22Rv1 (cell line): ENCODE measurements around the gene AANAT.

Experiments
- CTCF ChIP-seq: fragments of 450-650 bp; IDR thresholded peaks from 2 replicates; pipeline ENCODE4 v1.5.1; 2017; ENCODE audit warnings: mild to moderate bottlenecking
- ZFX ChIP-seq: fragments of 450-650 bp; IDR thresholded peaks from 2 replicates; pipeline ENCODE4 v1.6.1; 2017; ENCODE audit warnings: antibody characterized with exemption, borderline replicate concordance

GRCh38 chr17:76497979-76498875, 30.8 kb downstream of the AANAT start:
- TF ChIP-seq CTCF (no peak), ZFX (no peak)
